Measurements from ENCODE around the gene LRRC3B.

Gene LRRC3B

DNA sequence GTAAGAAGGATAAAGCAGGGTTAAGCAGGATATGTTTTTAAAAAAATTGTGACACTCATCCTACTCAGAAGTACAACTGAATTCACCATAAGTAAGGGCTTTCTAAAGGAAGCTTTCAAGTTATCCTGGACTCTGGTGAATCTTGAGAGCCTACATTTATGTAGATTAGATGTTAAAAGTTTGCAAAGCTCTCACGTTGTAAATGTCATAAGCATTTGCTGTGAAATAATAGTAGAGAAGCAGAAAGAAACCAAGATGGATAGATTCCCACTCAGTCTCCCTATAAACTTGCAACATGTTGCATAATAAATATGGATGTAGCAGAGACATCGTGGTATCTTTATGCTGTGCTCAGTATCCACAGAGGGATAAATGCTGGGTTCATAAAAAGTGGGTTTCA, 77.0 kb downstream of the LRRC3B start:
- Histone ChIP-seq H3K27me3 (ENCODE audit: control insufficient read depth in 2 of 2, insufficient read depth in 2 of 2, low read length in 2 of 2) (no peaks in the 10 kb centered on the region), H3K4me3 (ENCODE audit: low read length in 2 of 2) (no peak overlapping the region)

DNA sequence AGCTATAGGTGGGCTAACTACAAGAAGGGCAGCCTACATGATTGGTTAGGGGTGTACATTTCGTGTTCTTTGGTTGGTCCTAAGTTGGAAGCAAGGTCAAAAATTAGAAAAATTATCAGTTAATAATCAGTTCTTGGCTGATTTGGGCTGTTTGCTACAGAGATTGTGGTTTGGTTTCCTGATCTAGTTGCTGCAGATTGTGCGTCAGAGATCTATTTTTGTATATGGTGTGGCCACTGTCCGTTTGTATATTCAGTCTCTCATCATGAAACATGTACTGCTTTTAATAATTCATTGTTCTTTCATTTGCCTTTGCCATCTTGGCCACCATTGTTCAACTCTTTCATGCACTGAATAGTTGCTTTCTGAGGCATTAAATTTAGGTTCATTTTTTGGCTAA, 80.9 kb downstream of the LRRC3B start:
- no peak overlapping the region for H3K27ac ChIP-seq (ENCODE audit: low read depth in 2 of 2, low read length in 2 of 2)
- no peaks in the 10 kb centered on the region for H3K36me3 ChIP-seq (ENCODE audit: control insufficient read depth in 2 of 2, insufficient read depth in 2 of 2, low read length in 2 of 2)
- no peaks in the 10 kb centered on the region for H3K4me1 ChIP-seq (ENCODE audit: control insufficient read depth in 2 of 2, insufficient read depth in 2 of 2, low read length in 2 of 2)
- H3K9ac ChIP-seq (ENCODE audit: low read depth in 1 of 2, low read length in 2 of 2), result no peak overlapping the region
- peaks cover 0 to 3% of the 10 kb centered on the region in 2 donors for H3K9me3 ChIP-seq (ENCODE audit: control insufficient read depth in 2 of 2, low read length in 2 of 2)
- no peaks in the 10 kb centered on the region for H3K27me3 ChIP-seq (ENCODE audit: control insufficient read depth in 2 of 2, insufficient read depth in 2 of 2, low read length in 2 of 2)
- no peak overlapping the region for H3K4me3 ChIP-seq (ENCODE audit: low read length in 2 of 2)

More for the DNA sequence above, 77.0 kb downstream of the LRRC3B start:
- H3K36me3 ChIP-seq (ENCODE audit: control insufficient read depth in 2 of 2, insufficient read depth in 2 of 2, low read length in 2 of 2), result no peaks in the 10 kb centered on the region
- H3K9me3 ChIP-seq (ENCODE audit: control insufficient read depth in 2 of 2, low read length in 2 of 2), result peaks cover 0 to 3% of the 10 kb centered on the region in 2 donors
- H3K27ac ChIP-seq (ENCODE audit: low read depth in 2 of 2, low read length in 2 of 2), result no peak overlapping the region
- no peak overlapping the region for H3K9ac ChIP-seq (ENCODE audit: low read depth in 1 of 2, low read length in 2 of 2)
- no peaks in the 10 kb centered on the region for H3K4me1 ChIP-seq (ENCODE audit: control insufficient read depth in 2 of 2, insufficient read depth in 2 of 2, low read length in 2 of 2)

DNA sequence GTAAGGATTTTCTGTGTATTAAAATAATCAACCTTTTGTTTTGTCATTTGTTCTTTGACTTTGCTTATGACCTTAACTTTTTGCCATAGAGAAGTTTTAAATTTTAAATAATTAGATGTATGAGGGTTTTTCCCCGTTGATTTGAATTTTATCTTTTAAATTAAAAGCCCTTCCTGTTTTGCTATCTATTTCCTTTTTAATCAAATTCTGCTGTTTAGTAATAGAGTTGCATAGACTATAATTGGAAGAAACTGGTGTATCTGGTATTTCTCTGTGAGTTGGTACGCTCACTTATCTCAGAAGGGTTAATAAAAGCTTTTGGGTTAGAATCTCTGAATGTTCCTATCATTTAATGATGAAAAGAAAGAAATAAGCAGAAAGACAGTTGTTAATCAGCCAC, 82.2 kb downstream of the LRRC3B start:
- Histone ChIP-seq H3K27ac (ENCODE audit: low read depth in 2 of 2, low read length in 2 of 2) (no peak overlapping the region), H3K4me1 (ENCODE audit: control insufficient read depth in 2 of 2, insufficient read depth in 2 of 2, low read length in 2 of 2) (no peaks in the 10 kb centered on the region), H3K36me3 (ENCODE audit: control insufficient read depth in 2 of 2, insufficient read depth in 2 of 2, low read length in 2 of 2) (no peaks in the 10 kb centered on the region), H3K27me3 (ENCODE audit: control insufficient read depth in 2 of 2, insufficient read depth in 2 of 2, low read length in 2 of 2) (no peaks in the 10 kb centered on the region), H3K9me3 (ENCODE audit: control insufficient read depth in 2 of 2, low read length in 2 of 2) (peaks cover 0 to under 1% of the 10 kb centered on the region in 2 donors), H3K4me3 (ENCODE audit: low read length in 2 of 2) (no peak overlapping the region), H3K9ac (ENCODE audit: low read depth in 1 of 2, low read length in 2 of 2) (no peak overlapping the region)

DNA sequence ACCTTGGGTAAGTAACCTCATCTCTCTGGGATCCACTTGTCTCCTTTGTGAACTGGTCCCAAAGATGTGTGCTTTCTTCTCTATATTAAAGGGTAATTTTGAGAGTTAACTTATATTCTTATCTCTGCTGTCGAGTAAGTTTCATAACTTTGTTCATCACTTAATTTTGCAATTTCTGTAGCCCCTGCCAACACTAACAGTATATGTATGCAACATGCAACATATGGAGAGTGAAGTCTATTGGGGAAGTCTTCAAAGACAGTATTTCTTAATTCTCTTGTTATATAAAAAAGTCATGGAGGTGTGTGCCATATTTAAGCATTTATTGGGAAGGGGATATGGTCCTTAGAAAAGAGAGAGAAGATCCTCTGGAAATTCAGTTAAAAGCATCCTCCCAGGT, 85.9 kb downstream of the LRRC3B start:
- Histone ChIP-seq H3K4me3 (ENCODE audit: low read length in 2 of 2) (no peak overlapping the region), H3K27ac (ENCODE audit: low read depth in 2 of 2, low read length in 2 of 2) (no peak overlapping the region), H3K4me1 (ENCODE audit: control insufficient read depth in 2 of 2, insufficient read depth in 2 of 2, low read length in 2 of 2) (no peaks in the 10 kb centered on the region), H3K27me3 (ENCODE audit: control insufficient read depth in 2 of 2, insufficient read depth in 2 of 2, low read length in 2 of 2) (no peaks in the 10 kb centered on the region), H3K9ac (ENCODE audit: low read depth in 1 of 2, low read length in 2 of 2) (no peak overlapping the region), H3K36me3 (ENCODE audit: control insufficient read depth in 2 of 2, insufficient read depth in 2 of 2, low read length in 2 of 2) (no peaks in the 10 kb centered on the region), H3K9me3 (ENCODE audit: control insufficient read depth in 2 of 2, low read length in 2 of 2) (no peaks in the 10 kb centered on the region)

DNA sequence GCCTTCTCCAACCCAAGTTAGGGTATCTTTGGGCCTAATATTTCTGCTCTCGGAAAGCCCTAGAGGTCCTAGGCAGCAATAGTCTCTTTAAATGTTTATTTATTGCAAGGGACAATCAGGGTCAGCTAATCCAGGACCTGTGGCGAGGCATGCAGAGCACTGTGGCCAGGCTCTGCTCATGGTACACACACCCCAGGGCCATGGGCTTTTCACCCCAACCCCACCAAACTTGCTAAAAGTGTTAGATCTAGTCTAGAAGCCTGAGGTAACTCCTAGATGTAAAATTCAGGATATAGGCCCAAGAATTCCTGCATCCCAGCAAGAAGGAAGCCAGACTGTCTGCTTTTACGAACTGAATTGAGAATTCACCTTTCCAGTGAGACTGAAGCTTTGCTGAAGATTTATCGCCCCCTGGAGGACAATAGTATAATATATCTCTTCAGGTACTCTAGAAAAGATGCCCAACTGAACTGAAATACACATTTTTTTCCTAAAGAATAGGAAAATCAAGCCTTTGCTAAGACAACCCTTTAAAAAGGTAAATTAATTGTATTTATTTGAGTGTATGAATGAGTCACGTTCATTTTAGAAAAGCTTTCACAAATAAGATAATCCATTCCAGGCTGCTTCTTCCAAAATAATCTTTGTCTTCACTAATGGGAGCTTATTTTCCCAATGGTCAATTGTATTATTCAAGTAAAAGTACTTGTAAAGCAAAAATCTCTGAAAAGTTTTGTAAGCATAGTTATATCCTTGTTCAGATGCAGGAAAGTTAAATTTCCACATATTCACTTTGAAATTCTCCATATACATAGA, 89.8 kb downstream of the LRRC3B start:
- no peak overlapping the region for H3K4me3 ChIP-seq (ENCODE audit: low read length in 2 of 2)

DNA sequence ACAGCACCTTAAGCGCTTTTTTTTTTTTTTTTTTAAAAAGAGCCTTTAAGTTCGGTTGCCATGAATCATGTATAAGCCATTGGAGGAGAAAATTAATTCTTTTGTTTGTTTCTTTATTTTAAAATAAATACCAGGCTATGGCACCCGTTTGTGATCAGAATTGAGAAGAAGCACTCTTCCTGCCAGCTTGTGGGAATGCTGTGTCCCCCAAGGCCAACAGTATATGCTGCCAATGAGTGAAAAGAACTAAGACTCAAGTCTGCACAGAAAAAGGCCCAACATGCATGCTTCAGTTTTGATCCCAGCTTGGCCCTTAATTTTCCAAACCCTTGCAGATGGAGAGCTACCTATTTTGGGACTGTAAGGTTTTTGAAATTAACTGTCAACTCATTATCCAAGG, 90.5 kb downstream of the LRRC3B start:
- no peaks in the 10 kb centered on the region for H3K27me3 ChIP-seq (ENCODE audit: control insufficient read depth in 2 of 2, insufficient read depth in 2 of 2, low read length in 2 of 2)
- H3K4me3 ChIP-seq (ENCODE audit: low read length in 2 of 2), result no peak overlapping the region
- no peaks in the 10 kb centered on the region for H3K36me3 ChIP-seq (ENCODE audit: control insufficient read depth in 2 of 2, insufficient read depth in 2 of 2, low read length in 2 of 2)
- no peaks in the 10 kb centered on the region for H3K4me1 ChIP-seq (ENCODE audit: control insufficient read depth in 2 of 2, insufficient read depth in 2 of 2, low read length in 2 of 2)
- no peaks in the 10 kb centered on the region for H3K9me3 ChIP-seq (ENCODE audit: control insufficient read depth in 2 of 2, low read length in 2 of 2)
- no peak overlapping the region for H3K27ac ChIP-seq (ENCODE audit: low read depth in 2 of 2, low read length in 2 of 2)
- no peak overlapping the region for H3K9ac ChIP-seq (ENCODE audit: low read depth in 1 of 2, low read length in 2 of 2)

More for the DNA sequence above, 89.8 kb downstream of the LRRC3B start:
- Histone ChIP-seq H3K9ac (ENCODE audit: low read depth in 1 of 2, low read length in 2 of 2) (no peak overlapping the region), H3K4me1 (ENCODE audit: control insufficient read depth in 2 of 2, insufficient read depth in 2 of 2, low read length in 2 of 2) (no peaks in the 10 kb centered on the region), H3K36me3 (ENCODE audit: control insufficient read depth in 2 of 2, insufficient read depth in 2 of 2, low read length in 2 of 2) (no peaks in the 10 kb centered on the region), H3K27me3 (ENCODE audit: control insufficient read depth in 2 of 2, insufficient read depth in 2 of 2, low read length in 2 of 2) (no peaks in the 10 kb centered on the region), H3K27ac (ENCODE audit: low read depth in 2 of 2, low read length in 2 of 2) (no peak overlapping the region), H3K9me3 (ENCODE audit: control insufficient read depth in 2 of 2, low read length in 2 of 2) (no peaks in the 10 kb centered on the region)

DNA sequence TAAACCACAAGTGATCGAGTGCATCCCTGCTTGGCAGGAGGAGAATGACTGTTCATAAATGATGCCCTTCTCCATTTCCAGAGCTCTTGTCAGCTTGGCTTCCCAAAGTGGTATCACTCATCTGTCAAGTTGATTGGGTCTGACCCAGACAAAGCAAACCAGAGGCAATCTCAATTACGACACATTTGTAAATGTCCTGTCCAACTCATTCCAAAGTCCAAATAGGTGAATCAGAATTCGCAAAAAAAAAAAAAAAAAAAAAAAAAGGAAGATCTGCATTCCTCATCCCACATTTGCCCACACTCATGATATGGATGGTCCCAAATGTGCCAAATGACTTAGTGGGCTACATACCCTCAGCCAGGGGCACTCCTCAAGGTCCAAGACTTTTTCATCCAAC, 91.9 kb downstream of the LRRC3B start:
- Histone ChIP-seq H3K4me1 (ENCODE audit: control insufficient read depth in 2 of 2, insufficient read depth in 2 of 2, low read length in 2 of 2) (no peaks in the 10 kb centered on the region), H3K27ac (ENCODE audit: low read depth in 2 of 2, low read length in 2 of 2) (no peak overlapping the region), H3K36me3 (ENCODE audit: control insufficient read depth in 2 of 2, insufficient read depth in 2 of 2, low read length in 2 of 2) (no peaks in the 10 kb centered on the region), H3K4me3 (ENCODE audit: low read length in 2 of 2) (no peak overlapping the region), H3K9ac (ENCODE audit: low read depth in 1 of 2, low read length in 2 of 2) (no peak overlapping the region), H3K27me3 (ENCODE audit: control insufficient read depth in 2 of 2, insufficient read depth in 2 of 2, low read length in 2 of 2) (no peaks in the 10 kb centered on the region), H3K9me3 (ENCODE audit: control insufficient read depth in 2 of 2, low read length in 2 of 2) (no peaks in the 10 kb centered on the region)

DNA sequence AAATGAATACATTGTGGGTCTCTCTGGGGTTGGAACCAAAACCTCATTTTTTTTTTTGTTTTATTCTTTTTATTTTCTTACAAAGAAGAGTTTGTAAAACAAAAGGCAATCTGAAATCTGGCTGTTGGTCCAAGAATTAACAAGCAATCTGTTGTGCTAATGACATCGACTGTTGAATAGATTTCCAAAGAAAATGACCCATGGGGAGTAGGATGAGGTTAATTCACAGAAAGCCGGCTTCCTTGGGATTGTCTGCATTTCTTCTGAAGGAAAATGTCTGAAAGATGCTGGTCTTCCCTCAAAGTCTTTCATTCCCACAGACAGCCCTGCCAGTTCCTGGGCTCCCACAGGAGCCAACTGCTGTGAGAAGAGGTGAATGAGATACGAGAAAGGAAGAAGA, 92.9 kb downstream of the LRRC3B start:
- no peaks in the 10 kb centered on the region for H3K4me1 ChIP-seq (ENCODE audit: control insufficient read depth in 2 of 2, insufficient read depth in 2 of 2, low read length in 2 of 2)

DNA sequence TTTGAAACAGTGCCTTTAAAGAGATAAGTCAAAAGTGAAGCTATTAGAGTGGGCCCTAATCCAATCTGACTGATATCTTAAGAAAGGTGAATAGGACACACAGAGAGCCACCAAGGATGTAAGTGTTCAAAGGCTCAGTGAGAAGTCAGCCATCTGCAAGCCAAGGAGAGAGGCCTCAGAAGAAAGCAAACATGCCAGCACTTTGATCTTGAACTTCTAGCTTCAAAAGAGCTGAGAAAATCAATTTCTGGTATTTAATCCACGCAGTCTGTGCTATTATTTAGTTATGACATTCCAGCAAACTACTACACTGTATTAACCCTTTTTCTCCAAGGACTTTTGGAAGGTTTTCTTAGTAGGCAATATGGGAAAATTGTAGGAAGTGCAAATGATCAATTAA, 95.7 kb downstream of the LRRC3B start:
- Histone ChIP-seq H3K9ac (ENCODE audit: low read depth in 1 of 2, low read length in 2 of 2) (no peak overlapping the region), H3K36me3 (ENCODE audit: control insufficient read depth in 2 of 2, insufficient read depth in 2 of 2, low read length in 2 of 2) (no peaks in the 10 kb centered on the region), H3K9me3 (ENCODE audit: control insufficient read depth in 2 of 2, low read length in 2 of 2) (no peaks in the 10 kb centered on the region), H3K27me3 (ENCODE audit: control insufficient read depth in 2 of 2, insufficient read depth in 2 of 2, low read length in 2 of 2) (no peaks in the 10 kb centered on the region), H3K27ac (ENCODE audit: low read depth in 2 of 2, low read length in 2 of 2) (no peak overlapping the region), H3K4me3 (ENCODE audit: low read length in 2 of 2) (no peak overlapping the region), H3K4me1 (ENCODE audit: control insufficient read depth in 2 of 2, insufficient read depth in 2 of 2, low read length in 2 of 2) (no peaks in the 10 kb centered on the region)

More for the DNA sequence above, 92.9 kb downstream of the LRRC3B start:
- Histone ChIP-seq H3K9ac (ENCODE audit: low read depth in 1 of 2, low read length in 2 of 2) (no peak overlapping the region), H3K9me3 (ENCODE audit: control insufficient read depth in 2 of 2, low read length in 2 of 2) (no peaks in the 10 kb centered on the region), H3K27ac (ENCODE audit: low read depth in 2 of 2, low read length in 2 of 2) (no peak overlapping the region), H3K27me3 (ENCODE audit: control insufficient read depth in 2 of 2, insufficient read depth in 2 of 2, low read length in 2 of 2) (no peaks in the 10 kb centered on the region), H3K36me3 (ENCODE audit: control insufficient read depth in 2 of 2, insufficient read depth in 2 of 2, low read length in 2 of 2) (no peaks in the 10 kb centered on the region), H3K4me3 (ENCODE audit: low read length in 2 of 2) (no peak overlapping the region)

DNA sequence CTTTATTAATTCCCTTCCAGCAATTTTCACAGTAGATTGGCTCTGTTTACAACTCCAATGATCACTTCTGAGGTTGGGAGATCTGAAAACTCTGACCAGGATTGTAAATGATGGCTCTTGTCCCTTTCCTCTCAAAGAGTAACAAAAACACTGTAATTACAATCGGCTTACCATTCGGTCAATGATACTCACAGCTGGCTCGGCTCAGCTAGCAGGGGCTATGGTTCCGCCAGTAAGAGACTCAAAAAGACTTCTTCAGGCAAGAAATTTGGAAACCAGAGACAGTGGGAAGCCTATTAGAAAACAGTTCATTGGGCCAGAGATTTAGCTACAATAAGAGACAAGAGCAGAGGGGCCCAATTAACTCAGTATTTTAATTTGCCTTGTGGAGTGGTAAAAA, 96.6 kb downstream of the LRRC3B start:
- no peaks in the 10 kb centered on the region for H3K27me3 ChIP-seq (ENCODE audit: control insufficient read depth in 2 of 2, insufficient read depth in 2 of 2, low read length in 2 of 2)
- H3K27ac ChIP-seq (ENCODE audit: low read depth in 2 of 2, low read length in 2 of 2), result no peak overlapping the region
- no peaks in the 10 kb centered on the region for H3K9me3 ChIP-seq (ENCODE audit: control insufficient read depth in 2 of 2, low read length in 2 of 2)
- H3K4me3 ChIP-seq (ENCODE audit: low read length in 2 of 2), result no peak overlapping the region
- H3K9ac ChIP-seq (ENCODE audit: low read depth in 1 of 2, low read length in 2 of 2), result no peak overlapping the region
- no peaks in the 10 kb centered on the region for H3K36me3 ChIP-seq (ENCODE audit: control insufficient read depth in 2 of 2, insufficient read depth in 2 of 2, low read length in 2 of 2)
- H3K4me1 ChIP-seq (ENCODE audit: control insufficient read depth in 2 of 2, insufficient read depth in 2 of 2, low read length in 2 of 2), result no peaks in the 10 kb centered on the region
